ENCODE measurements around the gene BIN1.

GRCh38 chr2:127133793-127134192 is 26.8 kb upstream of the BIN1 start:
- TF ChIP-seq CTCF (IDR thresholded peaks at IDR 0.05): no peak
- no peak for TF ChIP-seq POLR2AphosphoS5 (IDR thresholded peaks at IDR 0.05; ENCODE audit: low read depth, low read length)
- TF ChIP-seq SIN3A (IDR thresholded peaks at IDR 0.05; ENCODE audit: borderline replicate concordance, insufficient read depth, low read depth, low read length): no peak

Data from Panc1 (cell line).